GM06990 (cell line): ENCODE results near the gene KDM1B.

Source experiments
- DNase-seq: peaks from one replicate; pipeline ENCODE4 v3.0.0-alpha.2; 2011; ENCODE audit not compliant: insufficient read length; ENCODE audit errors: extremely low read depth
- H3K27me3 ChIP-seq: replicated peaks from 2 replicates; pipeline ENCODE4 v1.6.0; 2011; ENCODE audit warnings: low read length; ENCODE audit not compliant: control insufficient read depth, insufficient read depth
- H3K36me3 ChIP-seq: 2 replicates; pipeline ENCODE4 v1.5.1; 2011; ENCODE audit warnings: low read length; ENCODE audit not compliant: control insufficient read depth, insufficient read depth
- H3K4me3 ChIP-seq: replicated peaks from 2 replicates; pipeline ENCODE4 v1.5.1; 2011; ENCODE audit warnings: low read depth, mild to moderate bottlenecking, control low read depth, low read length
- CTCF ChIP-seq: IDR thresholded peaks from 2 replicates; pipeline ENCODE4 v1.5.1; 2011; ENCODE audit warnings: low read length, control low read depth, mild to moderate bottlenecking, inconsistent platforms; ENCODE audit not compliant: insufficient read depth, poor library complexity, severe bottlenecking

KDM1B gene

GRCh38 chr6:18132346-18132745 lies 22.9 kb upstream of the KDM1B start:
- H3K36me3 ChIP-seq = no peaks in the 10 kb centered on the region
- H3K4me3 ChIP-seq = no peak overlapping the region
- H3K27me3 ChIP-seq = no peaks in the 10 kb centered on the region
- no peak for DNase-seq
- no peak for TF ChIP-seq CTCF

- H3K27me3 ChIP-seq = no peaks in the 10 kb centered on the region
- H3K4me3 ChIP-seq = no peak overlapping the region
- TF ChIP-seq CTCF = no peak
- H3K36me3 ChIP-seq = no peaks in the 10 kb centered on the region
- no peak for DNase-seq
Measured at GRCh38 chr6:18135171-18135570, 20.1 kb upstream of the KDM1B start.

- no peak for DNase-seq
- no peak for TF ChIP-seq CTCF
- no peaks in the 10 kb centered on the region for H3K36me3 ChIP-seq
- H3K4me3 ChIP-seq = no peak overlapping the region
- no peaks in the 10 kb centered on the region for H3K27me3 ChIP-seq
Measured at GRCh38 chr6:18136260-18136659, 19.0 kb upstream of the KDM1B start.

- no peak for TF ChIP-seq CTCF
- no peaks in the 10 kb centered on the region for H3K36me3 ChIP-seq
- no peak for DNase-seq
- H3K27me3 ChIP-seq = no peaks in the 10 kb centered on the region
- no peak overlapping the region for H3K4me3 ChIP-seq
Measured at GRCh38 chr6:18138906-18139305, 16.3 kb upstream of the KDM1B start.

GRCh38 chr6:18139935-18140621 lies 15.1 kb upstream of the KDM1B start:
- Histone ChIP-seq H3K27me3 (no peaks in the 10 kb centered on the region), H3K4me3 (no peak overlapping the region), H3K36me3 (no peaks in the 10 kb centered on the region)
- no peak for DNase-seq
- TF ChIP-seq CTCF = no peak
